Keratinocyte (primary cell): ENCODE results near the gene RBMX2. TPM values are rescaled to one million over a fixed set of nuclear protein-coding genes. Genes with fewer than 3 reads are reported as not detected.

Experiments used
- DNase-seq: peaks from one replicate; pipeline ENCODE4 v3.0.0-alpha.2; 2011; ENCODE audit warnings: low read depth, missing footprints, low spot score
- FAIRE-seq: peaks from 2 replicates; lab custom pipeline; 2011; peaks lifted over from hg19 to GRCh38; lab: Jason Lieb, UNC
- H2AFZ ChIP-seq: 2 replicates; pipeline ENCODE4 v1.6.0; 2012; ENCODE audit warnings: low read length, control low read depth, inconsistent platforms; ENCODE audit not compliant: control insufficient read depth
- H3K27ac ChIP-seq: 2 replicates; pipeline ENCODE4 v1.5.1; 2011; ENCODE audit warnings: low read length; ENCODE audit not compliant: control insufficient read depth, insufficient read depth
- H3K27me3 ChIP-seq: 3 replicates; pipeline ENCODE4 v1.6.0; 2011; ENCODE audit warnings: low read length; ENCODE audit not compliant: control insufficient read depth, insufficient read depth; ENCODE audit errors: extremely low read depth
- H3K36me3 ChIP-seq, 2 experiments: 2 replicates in 1 of 2; 3 replicates in 1 of 2; pipeline ENCODE4 v1.5.1; 2011; ENCODE audit warnings: low read length in 2 of 2, mild to moderate bottlenecking in 1 of 2; ENCODE audit not compliant: control insufficient read depth in 2 of 2, insufficient read depth in 2 of 2; ENCODE audit errors: extremely low read depth in 1 of 2
- H3K4me1 ChIP-seq: 3 replicates; pipeline ENCODE4 v1.5.1; 2011; ENCODE audit warnings: low read length; ENCODE audit not compliant: control insufficient read depth, insufficient read depth; ENCODE audit errors: extremely low read depth
- H3K4me2 ChIP-seq: 3 replicates; pipeline ENCODE4 v1.6.0; 2011; ENCODE audit warnings: low read depth, low read length; ENCODE audit not compliant: control insufficient read depth, insufficient read depth; ENCODE audit errors: extremely low read depth
- H3K4me3 ChIP-seq, 3 experiments: fragments of 200-600 bp in 1 of 3; sonication (generic) in 1 of 3; 2 replicates in 2 of 3; 3 replicates in 1 of 3; pipeline ENCODE4 v1.5.1; 2011 to 2016; ENCODE audit warnings: low read length in 3 of 3, mild to moderate bottlenecking in 3 of 3, control low read depth in 2 of 3, inconsistent platforms in 1 of 3, low read depth in 1 of 3, mixed read lengths in 1 of 3, mixed run types in 1 of 3, moderate library complexity in 1 of 3; ENCODE audit not compliant: control insufficient read depth in 2 of 3, insufficient read depth in 2 of 3; ENCODE audit errors: extremely low read depth in 1 of 3
- H3K79me2 ChIP-seq: 2 replicates; pipeline ENCODE4 v1.6.0; 2012; ENCODE audit warnings: low read length; ENCODE audit not compliant: control insufficient read depth, insufficient read depth
- H3K9ac ChIP-seq: 3 replicates; pipeline ENCODE4 v1.6.0; 2011; ENCODE audit warnings: low read length; ENCODE audit not compliant: control insufficient read depth, insufficient read depth; ENCODE audit errors: extremely low read depth
- H3K9me1 ChIP-seq: 3 replicates; pipeline ENCODE4 v1.6.0; 2011; ENCODE audit warnings: low read length; ENCODE audit not compliant: control insufficient read depth, insufficient read depth; ENCODE audit errors: extremely low read depth
- H3K9me3 ChIP-seq: 2 replicates; pipeline ENCODE4 v1.5.1; 2012; ENCODE audit warnings: low read depth, low read length; ENCODE audit not compliant: control insufficient read depth
- H4K20me1 ChIP-seq: 3 replicates; pipeline ENCODE4 v1.6.0; 2011; ENCODE audit warnings: low read length; ENCODE audit not compliant: control insufficient read depth, insufficient read depth; ENCODE audit errors: extremely low read depth
- EZH2 ChIP-seq: IDR thresholded peaks from one replicate; pipeline ENCODE4 v1.6.1; 2012; ENCODE audit warnings: inconsistent platforms, mild to moderate bottlenecking, low read length, moderate library complexity
- dilution Hi-C: fragments of 300-500 bp; cut with MboI; formaldehyde crosslinking; loops from one replicate; pipeline ENCODE4 v1.7.0; 2020; ENCODE audit warnings: low sequenced_read_pairs; ENCODE audit not compliant: extremely low pct_ligation_motif_present
- polyA plus RNA-seq, 5 experiments: library from polyadenylated mRNA; depleted of rRNA in 3 of 5; stranded (reverse) in 3 of 5; stranded (forward) in 1 of 5; unstranded in 1 of 5; fragments of >200 nt; gene quantifications; 1 replicate in 1 of 5; 2 replicates in 3 of 5; 3 replicates in 1 of 5; pipeline versions ENCODE4 v1.2.1 to v1.2.3, GENCODE V29; 2011 to 2012; ENCODE audit warnings: missing spikeins in 2 of 5, low read depth in 1 of 5, low replicate concordance in 1 of 5
- TF ChIP-seq, protein P1 (sequence below), 3 experiments: IDR thresholded peaks in 1 of 3; conservative IDR thresholded peaks in 1 of 3; optimal IDR thresholded peaks in 1 of 3; 2 replicates in 2 of 3; 3 replicates in 1 of 3; pipeline versions ENCODE3 to v1.5.1; 2011; ENCODE audit warnings: low read length in 3 of 3, mild to moderate bottlenecking in 3 of 3, moderate library complexity in 2 of 3, control low read depth in 1 of 3, inconsistent platforms in 1 of 3; ENCODE audit not compliant: insufficient read depth in 2 of 3; ENCODE audit errors: extremely low read depth in 1 of 3

The RBMX2 gene
- polyA plus RNA-seq, 1 donor (not counting 4 experiments of a cell fraction or from before 2014, with no cell fraction given), result 22.3 TPM

DNA sequence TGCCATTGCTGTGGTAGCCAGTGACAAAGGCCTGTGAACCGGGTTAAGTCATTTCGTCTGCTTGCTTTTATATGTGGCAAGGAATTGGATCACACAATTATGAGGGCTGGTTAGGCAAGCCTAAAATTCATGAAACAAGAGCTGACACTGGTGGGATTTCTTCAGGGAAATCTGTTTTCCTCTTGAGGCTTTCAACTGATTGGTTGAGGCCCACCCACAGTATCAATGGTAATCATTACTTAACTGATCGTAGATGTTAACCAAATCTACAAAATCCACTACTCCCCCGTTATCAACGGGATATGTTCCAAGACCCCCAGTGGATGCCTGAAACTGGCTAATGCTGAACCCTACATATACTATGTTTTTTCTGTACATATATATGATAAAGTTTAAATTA is 13.0 kb downstream of the RBMX2 start:
- Histone ChIP-seq H4K20me1 (no peaks in the 10 kb centered on the region), H3K9me3 (no peaks in the 10 kb centered on the region), H3K27ac (no peak overlapping the region), H3K9ac (no peak overlapping the region), H3K4me2 (no peak overlapping the region), H3K79me2 (no peaks in the 10 kb centered on the region), H3K4me3 (no peak overlapping the region), H3K27me3 (no peaks in the 10 kb centered on the region), H3K4me1 (no peaks in the 10 kb centered on the region), H2AFZ (no peak overlapping the region), H3K36me3 (peaks cover 0 to 1% of the 10 kb centered on the region in 2 experiments), H3K9me1 (no peaks in the 10 kb centered on the region)
- no peak for DNase-seq
- TF ChIP-seq EZH2, result no peak
- TF ChIP-seq, protein P1, sequence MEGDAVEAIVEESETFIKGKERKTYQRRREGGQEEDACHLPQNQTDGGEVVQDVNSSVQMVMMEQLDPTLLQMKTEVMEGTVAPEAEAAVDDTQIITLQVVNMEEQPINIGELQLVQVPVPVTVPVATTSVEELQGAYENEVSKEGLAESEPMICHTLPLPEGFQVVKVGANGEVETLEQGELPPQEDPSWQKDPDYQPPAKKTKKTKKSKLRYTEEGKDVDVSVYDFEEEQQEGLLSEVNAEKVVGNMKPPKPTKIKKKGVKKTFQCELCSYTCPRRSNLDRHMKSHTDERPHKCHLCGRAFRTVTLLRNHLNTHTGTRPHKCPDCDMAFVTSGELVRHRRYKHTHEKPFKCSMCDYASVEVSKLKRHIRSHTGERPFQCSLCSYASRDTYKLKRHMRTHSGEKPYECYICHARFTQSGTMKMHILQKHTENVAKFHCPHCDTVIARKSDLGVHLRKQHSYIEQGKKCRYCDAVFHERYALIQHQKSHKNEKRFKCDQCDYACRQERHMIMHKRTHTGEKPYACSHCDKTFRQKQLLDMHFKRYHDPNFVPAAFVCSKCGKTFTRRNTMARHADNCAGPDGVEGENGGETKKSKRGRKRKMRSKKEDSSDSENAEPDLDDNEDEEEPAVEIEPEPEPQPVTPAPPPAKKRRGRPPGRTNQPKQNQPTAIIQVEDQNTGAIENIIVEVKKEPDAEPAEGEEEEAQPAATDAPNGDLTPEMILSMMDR (optimal IDR thresholded peaks at IDR 0.05 in 1 of 3, IDR thresholded peaks at IDR 0.05 in 1 of 3, conservative IDR thresholded peaks at IDR 0.05 in 1 of 3; ENCODE audit: extremely low read depth in 1 of 3, insufficient read depth in 2 of 3, low read length in 3 of 3), result no peak
- FAIRE-seq, result no peak
- dilution Hi-C loops, result no loop called here

DNA sequence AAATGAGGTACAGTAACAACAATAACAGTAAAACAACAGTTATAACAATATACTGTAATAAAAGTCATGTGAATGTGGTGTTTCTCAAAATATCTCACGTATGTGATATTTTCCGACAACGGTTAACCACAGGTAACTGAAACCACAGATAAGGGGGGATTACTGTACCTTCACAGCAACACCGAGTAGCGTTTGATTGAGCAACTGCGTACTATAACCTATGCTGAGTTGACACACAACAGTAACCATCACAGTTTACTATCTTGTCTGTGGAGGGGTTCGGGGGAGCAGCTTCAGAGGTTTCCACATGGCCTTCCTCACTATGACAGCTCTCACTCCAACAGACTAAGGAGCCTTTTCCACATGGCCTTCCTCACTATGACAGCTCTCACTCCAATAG is 13.4 kb downstream of the RBMX2 start:
- peaks cover 0 to 1% of the 10 kb centered on the region in 2 experiments for H3K36me3 ChIP-seq
- H3K79me2 ChIP-seq, result no peaks in the 10 kb centered on the region
- H4K20me1 ChIP-seq, result no peaks in the 10 kb centered on the region
- no peak overlapping the region for H2AFZ ChIP-seq
- no peak overlapping the region for H3K4me3 ChIP-seq
- TF ChIP-seq, protein P1 (optimal IDR thresholded peaks at IDR 0.05 in 1 of 3, IDR thresholded peaks at IDR 0.05 in 1 of 3, conservative IDR thresholded peaks at IDR 0.05 in 1 of 3; ENCODE audit: extremely low read depth in 1 of 3, insufficient read depth in 2 of 3, low read length in 3 of 3), result no peak
- no peak for TF ChIP-seq EZH2
- dilution Hi-C loops, result no loop called here
- H3K9ac ChIP-seq, result no peak overlapping the region
- H3K9me3 ChIP-seq, result no peaks in the 10 kb centered on the region
- no peaks in the 10 kb centered on the region for H3K27me3 ChIP-seq
- FAIRE-seq (no peak), DNase-seq (no peak)
- H3K9me1 ChIP-seq, result no peaks in the 10 kb centered on the region
- H3K27ac ChIP-seq, result no peak overlapping the region
- H3K4me1 ChIP-seq, result no peaks in the 10 kb centered on the region
- H3K4me2 ChIP-seq, result no peak overlapping the region
